Lower leg skin (tissue), 3 donors: ENCODE data around the gene ZFAND3.

ENCODE experiments used
- POLR2A ChIP-seq, 2 donors: fragments of 450-650 bp; IDR thresholded peaks; one replicate each; pipeline ENCODE4 v1.6.1; 2016 to 2017; ENCODE audit warnings: antibody characterized with exemption in 2 of 2, mild to moderate bottlenecking in 1 of 2, moderate library complexity in 1 of 2
- TF ChIP-seq, protein P1 (sequence below), 3 donors: fragments of 450-650 bp; IDR thresholded peaks; one replicate each; pipeline ENCODE4 v1.5.1; 2016; ENCODE audit warnings: antibody characterized with exemption in 3 of 3, mild to moderate bottlenecking in 3 of 3, moderate library complexity in 2 of 3

DNA sequence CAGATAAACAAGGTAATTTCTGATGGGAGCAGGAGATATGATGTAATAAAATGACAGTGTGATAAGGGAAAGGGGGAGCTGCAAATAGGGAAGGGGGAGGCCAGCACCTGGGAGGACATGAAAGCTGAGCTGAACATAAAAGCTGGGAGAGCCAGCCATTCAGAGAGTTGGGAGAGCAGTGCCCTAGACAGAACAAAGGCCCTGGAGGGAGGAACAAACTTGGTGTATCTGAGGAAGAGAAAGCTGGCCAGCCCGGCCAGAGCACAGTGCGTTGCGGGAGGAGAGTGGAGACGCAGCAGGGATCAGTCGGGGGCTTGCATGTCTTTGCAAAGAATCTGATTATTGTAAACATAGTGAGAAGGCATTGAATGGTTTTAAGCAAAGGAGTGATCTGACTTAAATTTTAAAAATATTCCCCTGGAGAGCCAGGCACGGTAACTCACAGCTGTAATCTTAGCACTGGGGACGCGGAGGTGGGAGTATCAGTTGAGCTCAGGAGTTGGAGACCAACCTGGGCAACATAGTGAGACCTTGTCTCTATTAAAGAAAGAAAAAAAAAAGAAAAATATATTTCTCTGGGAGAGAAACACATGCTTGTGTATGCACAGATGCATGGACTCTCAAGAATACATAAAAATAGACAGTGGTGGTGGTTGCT, 318.2 kb downstream of the ZFAND3 start:
- TF ChIP-seq POLR2A (IDR thresholded peaks at IDR 0.05): no peak
- TF ChIP-seq, protein P1, sequence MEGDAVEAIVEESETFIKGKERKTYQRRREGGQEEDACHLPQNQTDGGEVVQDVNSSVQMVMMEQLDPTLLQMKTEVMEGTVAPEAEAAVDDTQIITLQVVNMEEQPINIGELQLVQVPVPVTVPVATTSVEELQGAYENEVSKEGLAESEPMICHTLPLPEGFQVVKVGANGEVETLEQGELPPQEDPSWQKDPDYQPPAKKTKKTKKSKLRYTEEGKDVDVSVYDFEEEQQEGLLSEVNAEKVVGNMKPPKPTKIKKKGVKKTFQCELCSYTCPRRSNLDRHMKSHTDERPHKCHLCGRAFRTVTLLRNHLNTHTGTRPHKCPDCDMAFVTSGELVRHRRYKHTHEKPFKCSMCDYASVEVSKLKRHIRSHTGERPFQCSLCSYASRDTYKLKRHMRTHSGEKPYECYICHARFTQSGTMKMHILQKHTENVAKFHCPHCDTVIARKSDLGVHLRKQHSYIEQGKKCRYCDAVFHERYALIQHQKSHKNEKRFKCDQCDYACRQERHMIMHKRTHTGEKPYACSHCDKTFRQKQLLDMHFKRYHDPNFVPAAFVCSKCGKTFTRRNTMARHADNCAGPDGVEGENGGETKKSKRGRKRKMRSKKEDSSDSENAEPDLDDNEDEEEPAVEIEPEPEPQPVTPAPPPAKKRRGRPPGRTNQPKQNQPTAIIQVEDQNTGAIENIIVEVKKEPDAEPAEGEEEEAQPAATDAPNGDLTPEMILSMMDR (IDR thresholded peaks at IDR 0.05): no peak
